ENCODE measurements around the gene SAPCD2. TPM values are rescaled to one million over a fixed set of nuclear protein-coding genes. Genes with fewer than 3 reads are reported as not detected.
"Not testable (repeated sequence)": the region's sequence is repeated elsewhere in the genome, so short reads cannot be mapped to it uniquely, and the experiment has no call there.

SAPCD2 gene
- total RNA-seq, 1 experiment from 2014 or later, result 41.1 TPM

DNA sequence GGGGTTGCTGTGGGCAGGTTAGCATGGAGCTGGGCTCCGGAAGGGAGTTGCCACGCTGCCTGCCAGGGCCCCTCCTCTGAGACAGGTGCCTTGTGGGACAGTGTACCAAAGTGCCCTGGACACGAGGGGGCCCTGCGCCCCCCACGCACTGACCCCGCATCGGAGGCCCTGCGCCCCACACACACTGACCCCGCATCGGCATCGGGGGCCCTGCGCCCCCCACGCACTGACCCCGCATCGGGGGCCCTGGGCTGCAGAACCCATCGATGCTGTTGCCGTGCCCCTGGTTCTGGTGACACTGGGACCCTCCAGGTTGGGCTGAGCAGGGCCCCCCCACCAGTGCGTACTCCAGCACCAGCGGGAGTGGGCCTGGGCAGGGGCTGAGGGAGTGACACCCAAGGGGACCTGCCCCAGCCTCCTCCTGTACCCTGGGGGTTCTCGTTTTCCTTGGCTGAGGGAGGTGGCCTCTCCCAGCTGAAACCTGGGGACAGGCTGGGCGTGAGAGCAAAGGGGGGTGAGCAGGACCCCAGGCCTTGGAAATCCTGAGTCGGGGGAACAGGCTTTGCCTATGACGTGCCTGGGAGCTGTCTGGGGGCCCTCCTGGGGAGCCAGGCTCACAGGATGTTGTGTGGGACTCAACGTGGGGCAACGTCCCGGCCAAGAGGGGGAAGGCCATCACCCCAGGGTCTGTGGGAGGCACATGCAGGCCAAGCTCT, 6.9 kb downstream of the SAPCD2 start:
- DNase-seq, result no peak
- H3K27ac Mint-ChIP-seq (ENCODE audit: unreplicated experiment), result no peak overlapping the region
- peaks cover 9% of the 10 kb centered on the region for H3K36me3 Mint-ChIP-seq (ENCODE audit: insufficient read depth, unreplicated experiment)
- CTCF ChIA-PET, result interaction anchor here (0.6 to 1.6 kb wide), 6 partner anchors 8 to 424 kb away, joined by 3 to 26 read pairs (median 5); partner anchors contain the start of gene NPDC1
- TF ChIP-seq, protein P1, sequence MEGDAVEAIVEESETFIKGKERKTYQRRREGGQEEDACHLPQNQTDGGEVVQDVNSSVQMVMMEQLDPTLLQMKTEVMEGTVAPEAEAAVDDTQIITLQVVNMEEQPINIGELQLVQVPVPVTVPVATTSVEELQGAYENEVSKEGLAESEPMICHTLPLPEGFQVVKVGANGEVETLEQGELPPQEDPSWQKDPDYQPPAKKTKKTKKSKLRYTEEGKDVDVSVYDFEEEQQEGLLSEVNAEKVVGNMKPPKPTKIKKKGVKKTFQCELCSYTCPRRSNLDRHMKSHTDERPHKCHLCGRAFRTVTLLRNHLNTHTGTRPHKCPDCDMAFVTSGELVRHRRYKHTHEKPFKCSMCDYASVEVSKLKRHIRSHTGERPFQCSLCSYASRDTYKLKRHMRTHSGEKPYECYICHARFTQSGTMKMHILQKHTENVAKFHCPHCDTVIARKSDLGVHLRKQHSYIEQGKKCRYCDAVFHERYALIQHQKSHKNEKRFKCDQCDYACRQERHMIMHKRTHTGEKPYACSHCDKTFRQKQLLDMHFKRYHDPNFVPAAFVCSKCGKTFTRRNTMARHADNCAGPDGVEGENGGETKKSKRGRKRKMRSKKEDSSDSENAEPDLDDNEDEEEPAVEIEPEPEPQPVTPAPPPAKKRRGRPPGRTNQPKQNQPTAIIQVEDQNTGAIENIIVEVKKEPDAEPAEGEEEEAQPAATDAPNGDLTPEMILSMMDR (IDR thresholded peaks at IDR 0.05; ENCODE audit: unreplicated experiment), result no peak
- no peak overlapping the region for H3K4me3 Mint-ChIP-seq (ENCODE audit: low read depth, unreplicated experiment)
- peaks cover 7% of the 10 kb centered on the region for H3K4me1 Mint-ChIP-seq (ENCODE audit: low read depth, unreplicated experiment)
- intact Hi-C loops (cut with micrococcal nuclease; ENCODE audit: unreplicated experiment), result no loop called here
- H3K27me3 Mint-ChIP-seq (ENCODE audit: unreplicated experiment), result no peaks in the 10 kb centered on the region
- no peaks in the 10 kb centered on the region for H3K9me3 Mint-ChIP-seq (ENCODE audit: low read depth, unreplicated experiment)
- BruUV-seq (replicated peaks), result no TSS peak

DNA sequence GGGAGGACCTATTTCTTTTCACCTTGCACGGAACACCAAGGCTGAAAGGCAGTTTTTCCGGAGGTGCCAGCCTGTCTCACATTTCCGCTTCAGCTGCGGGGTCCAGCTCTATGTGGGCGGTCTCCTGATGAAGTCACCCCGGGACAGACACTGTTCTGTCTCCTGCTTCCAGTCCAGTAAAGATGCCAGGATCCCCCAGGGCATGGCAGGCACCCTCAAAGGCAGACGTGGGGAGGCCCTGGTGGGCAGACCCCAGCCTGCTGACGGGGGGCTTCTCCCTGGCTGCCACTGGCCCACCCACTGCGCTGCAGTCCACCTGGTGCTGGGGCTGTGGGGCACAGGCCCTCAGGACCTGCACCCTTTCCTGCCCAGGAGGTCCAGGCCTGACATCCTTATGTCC, 7.6 kb downstream of the SAPCD2 start:
- BruUV-seq (replicated peaks); DNase-seq; intact Hi-C loops (cut with micrococcal nuclease; ENCODE audit: unreplicated experiment); H3K27ac Mint-ChIP-seq (ENCODE audit: unreplicated experiment); H3K27me3 Mint-ChIP-seq (ENCODE audit: unreplicated experiment); H3K9me3 Mint-ChIP-seq (ENCODE audit: low read depth, unreplicated experiment); H3K36me3 Mint-ChIP-seq (ENCODE audit: insufficient read depth, unreplicated experiment); CTCF ChIA-PET; H3K4me3 Mint-ChIP-seq (ENCODE audit: low read depth, unreplicated experiment); H3K4me1 Mint-ChIP-seq (ENCODE audit: low read depth, unreplicated experiment): not testable (repeated sequence)

DNA sequence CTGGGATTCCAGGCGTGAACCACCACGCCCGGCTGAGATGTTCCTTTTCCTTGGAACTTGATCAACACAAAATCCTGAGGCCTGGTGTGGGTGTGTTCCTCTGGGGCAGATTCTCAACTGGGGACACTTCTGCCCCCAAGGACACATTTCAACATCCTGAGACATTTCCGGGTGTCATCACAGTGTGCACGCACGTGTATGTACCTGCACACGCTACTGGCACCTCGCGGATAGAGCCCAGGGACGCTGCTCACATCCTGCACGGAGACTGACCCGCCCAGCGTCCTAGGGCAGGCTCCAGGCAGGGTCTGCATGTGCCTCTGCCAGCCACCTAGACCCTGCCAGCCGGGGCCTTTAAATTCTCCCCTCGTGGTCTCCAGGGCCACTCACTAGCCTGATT, 8.0 kb downstream of the SAPCD2 start:
- Mint-ChIP-seq H3K4me1 (ENCODE audit: low read depth, unreplicated experiment) (no peaks in the 10 kb centered on the region), H3K9me3 (ENCODE audit: low read depth, unreplicated experiment) (no peaks in the 10 kb centered on the region), H3K36me3 (ENCODE audit: insufficient read depth, unreplicated experiment) (peaks cover 9% of the 10 kb centered on the region), H3K4me3 (ENCODE audit: low read depth, unreplicated experiment) (no peak overlapping the region), H3K27me3 (ENCODE audit: unreplicated experiment) (no peaks in the 10 kb centered on the region), H3K27ac (ENCODE audit: unreplicated experiment) (no peak overlapping the region)
- DNase-seq, result no peak
- CTCF ChIA-PET, result no interaction called here
- BruUV-seq (replicated peaks), result TSS peak; percentile 81
- intact Hi-C loops (cut with micrococcal nuclease; ENCODE audit: unreplicated experiment), result no loop called here
- TF ChIP-seq, protein P1 (IDR thresholded peaks at IDR 0.05; ENCODE audit: unreplicated experiment), result no peak

DNA sequence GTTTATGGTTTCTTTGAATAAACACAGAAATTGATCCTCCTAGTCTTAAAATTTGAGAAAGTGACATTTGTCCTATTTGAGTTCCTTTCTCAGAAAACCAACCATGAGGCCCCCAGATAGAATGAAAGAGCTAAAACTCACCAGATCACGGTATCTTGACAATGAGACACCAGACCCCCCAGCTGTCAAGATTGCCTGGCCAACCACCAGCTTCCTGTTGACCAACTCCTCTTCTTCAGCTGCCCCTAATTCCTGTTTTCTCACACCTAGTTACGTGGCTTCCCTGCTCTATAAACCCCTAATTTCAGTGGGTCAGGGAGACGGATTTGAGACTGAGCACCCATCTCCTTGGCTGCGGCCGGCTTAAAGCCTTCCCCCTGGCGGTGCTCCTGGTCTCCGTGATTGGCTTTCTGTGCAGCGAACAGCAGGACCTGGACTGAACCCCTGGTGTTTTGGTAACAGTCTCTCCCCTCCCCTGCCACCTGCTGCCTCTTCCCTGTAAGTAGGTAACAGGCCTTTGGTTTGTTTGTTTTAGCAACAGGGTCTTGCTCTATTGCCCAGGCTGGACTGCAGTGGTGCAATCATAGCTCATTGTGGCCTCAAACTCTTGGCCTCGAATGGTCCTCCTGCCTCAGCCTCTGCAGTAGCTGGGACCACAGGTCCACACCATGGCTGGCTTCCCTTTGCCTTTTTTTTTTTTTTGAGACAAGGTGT, 11.7 kb downstream of the SAPCD2 start:
- H3K27me3 Mint-ChIP-seq (ENCODE audit: unreplicated experiment), result no peaks in the 10 kb centered on the region
- intact Hi-C loops (cut with micrococcal nuclease; ENCODE audit: unreplicated experiment), result no loop called here
- peaks cover 19% of the 10 kb centered on the region for H3K36me3 Mint-ChIP-seq (ENCODE audit: insufficient read depth, unreplicated experiment)
- no TSS peak for BruUV-seq (replicated peaks)
- TF ChIP-seq, protein P1 (IDR thresholded peaks at IDR 0.05; ENCODE audit: unreplicated experiment), result no peak
- no peaks in the 10 kb centered on the region for H3K9me3 Mint-ChIP-seq (ENCODE audit: low read depth, unreplicated experiment)
- H3K4me1 Mint-ChIP-seq (ENCODE audit: low read depth, unreplicated experiment), result peaks cover 8% of the 10 kb centered on the region
- no peak overlapping the region for H3K4me3 Mint-ChIP-seq (ENCODE audit: low read depth, unreplicated experiment)
- no peak for DNase-seq
- CTCF ChIA-PET, result interaction anchor here (0.7 kb wide), 1 partner anchor 1879 kb away, joined by 3 read pairs; no protein-coding TSS in a partner anchor
- no peak overlapping the region for H3K27ac Mint-ChIP-seq (ENCODE audit: unreplicated experiment)

DNA sequence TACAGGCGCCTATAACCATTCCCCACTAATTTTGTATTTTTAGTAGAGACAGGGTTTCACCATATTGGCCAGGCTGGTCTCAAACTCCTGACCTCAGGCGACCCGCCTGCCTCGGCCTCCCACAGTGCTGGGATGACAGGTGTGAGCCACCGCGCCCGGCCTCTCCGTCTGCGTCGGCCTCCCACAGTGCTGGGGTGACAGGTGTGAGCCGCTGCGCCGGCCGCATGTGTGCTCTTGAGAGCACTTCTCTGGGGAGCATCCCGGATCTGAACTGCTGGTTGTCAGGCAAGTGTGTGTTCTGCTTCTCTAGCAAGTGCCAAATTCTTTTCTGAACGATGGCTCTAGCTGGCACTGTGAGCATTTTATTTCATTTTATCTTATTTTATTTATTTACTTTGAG, 12.8 kb downstream of the SAPCD2 start:
- intact Hi-C loops (cut with micrococcal nuclease; ENCODE audit: unreplicated experiment), result no loop called here
- no peaks in the 10 kb centered on the region for H3K9me3 Mint-ChIP-seq (ENCODE audit: low read depth, unreplicated experiment)
- peaks cover 19% of the 10 kb centered on the region for H3K36me3 Mint-ChIP-seq (ENCODE audit: insufficient read depth, unreplicated experiment)
- no peak overlapping the region for H3K27ac Mint-ChIP-seq (ENCODE audit: unreplicated experiment)
- peaks cover 8% of the 10 kb centered on the region for H3K4me1 Mint-ChIP-seq (ENCODE audit: low read depth, unreplicated experiment)
- no peak overlapping the region for H3K4me3 Mint-ChIP-seq (ENCODE audit: low read depth, unreplicated experiment)
- no TSS peak for BruUV-seq (replicated peaks)
- H3K27me3 Mint-ChIP-seq (ENCODE audit: unreplicated experiment), result no peaks in the 10 kb centered on the region
- CTCF ChIA-PET, result no interaction called here
- TF ChIP-seq, protein P1 (IDR thresholded peaks at IDR 0.05; ENCODE audit: unreplicated experiment), result no peak
- no peak for DNase-seq
